Testis (tissue), 2 donors: ENCODE results near the gene DLX2.

Experiments used
- CTCF ChIP-seq, 3 experiments: fragments of 450-650 bp in 2 of 3; fragments of 200-600 bp in 1 of 3; sonication (generic) in 1 of 3; IDR thresholded peaks; one replicate each; pipeline ENCODE4 v1.5.1; 2016 to 2019; ENCODE audit warnings: antibody characterized with exemption in 3 of 3, mild to moderate bottlenecking in 2 of 3, moderate library complexity in 1 of 3
- POLR2A ChIP-seq: fragments of 450-650 bp; IDR thresholded peaks from one replicate; pipeline ENCODE4 v1.6.1; 2017; ENCODE audit warnings: antibody characterized with exemption, mild to moderate bottlenecking, moderate library complexity

GRCh38 chr2:172095905-172096625 is 6.6 kb downstream of the DLX2 start:
- TF ChIP-seq CTCF (IDR thresholded peaks at IDR 0.05) (no peak), POLR2A (no peak)
